Erythroblast (primary cell): ENCODE measurements around the gene GRIP2.

Experiments used
- GATA1 ChIP-seq: IDR thresholded peaks from 2 replicates; pipeline ENCODE4 v1.6.1; 2011; ENCODE audit warnings: low read depth, mild to moderate bottlenecking, control low read depth, low read length, moderate library complexity
- POLR2A ChIP-seq: IDR thresholded peaks from 2 replicates; pipeline ENCODE4 v1.6.1; 2011; ENCODE audit warnings: mild to moderate bottlenecking, low read length

DNA sequence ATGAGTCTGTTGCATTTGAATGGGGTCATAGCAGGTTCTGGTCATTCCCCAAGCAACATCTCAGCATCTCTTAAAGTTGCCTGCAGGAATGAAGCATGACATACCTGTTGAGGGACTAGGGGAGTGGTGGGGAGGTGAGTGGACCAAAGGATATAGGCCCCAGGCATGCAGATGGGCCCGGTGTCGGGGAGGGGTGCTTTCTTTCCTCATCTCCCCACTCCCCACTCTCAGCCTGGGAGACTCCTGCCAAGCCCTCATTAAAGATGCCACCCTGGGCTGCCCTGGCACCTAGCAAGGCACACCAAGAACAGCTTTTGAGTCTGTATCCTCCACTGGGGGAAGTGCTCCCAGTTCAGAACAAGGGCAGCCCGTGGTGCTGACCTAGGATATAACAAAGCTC is 54.2 kb downstream of the GRIP2 start:
- TF ChIP-seq POLR2A (no peak), GATA1 (no peak)
